Activated B cell treated with CpG ODN at 0.5 μM for 24 hours (primary cell): ENCODE data around the gene CD101. TPM values are rescaled to one million over a fixed set of nuclear protein-coding genes. Genes with fewer than 3 reads are reported as not detected.

Source experiments
- ATAC-seq: fragments of 200-7000 bp; cut with Tn5 transposase; one replicate; pipeline ENCODE4 v1.10.0; 2021; ENCODE audit warnings: low read depth, mild to moderate bottlenecking, moderate library complexity
- CTCF ChIA-PET: fragments of 350-600 bp; sonication (Branson Sonifier 250); formaldehyde crosslinking; loops from one replicate; lab custom pipeline; 2021; ENCODE audit warnings: antibody characterized with exemption; lab: Charles Lee
- POLR2A ChIA-PET: fragments of 350-600 bp; sonication (Branson Sonifier 250); formaldehyde crosslinking; loops from one replicate; lab custom pipeline; 2021; ENCODE audit warnings: antibody characterized with exemption; lab: Charles Lee
- DNase-seq: peaks from one replicate; pipeline ENCODE4 v3.0.0; 2022
- H3K27ac Mint-ChIP-seq: one replicate; pipeline ENCODE4 v1.8.0; 2020; ENCODE audit warnings: mixed read lengths
- H3K27me3 Mint-ChIP-seq: one replicate; pipeline ENCODE4 v1.8.0; 2021; ENCODE audit warnings: mixed read lengths
- H3K36me3 Mint-ChIP-seq: one replicate; pipeline ENCODE4 v1.8.0; 2021; ENCODE audit warnings: low read depth, mixed read lengths
- H3K4me1 Mint-ChIP-seq: one replicate; pipeline ENCODE4 v1.8.0; 2021; ENCODE audit warnings: mixed read lengths
- H3K4me3 Mint-ChIP-seq: one replicate; pipeline ENCODE4 v1.8.0; 2020; ENCODE audit warnings: mild to moderate bottlenecking, mixed read lengths
- H3K9me3 Mint-ChIP-seq: one replicate; pipeline ENCODE4 v1.8.0; 2020; ENCODE audit warnings: mixed read lengths
- intact Hi-C: fragments of 100-400 bp; cut with micrococcal nuclease; formaldehyde crosslinking; loops from one replicate; pipeline ENCODE4 v1.15.1; 2024
- total RNA-seq: library from RNA; stranded (reverse); gene quantifications from 2 replicates; pipeline ENCODE4 v1.2.3, GENCODE V29; 2022
- TF ChIP-seq, protein P1 (sequence below): fragments of 200-600 bp; IDR thresholded peaks from one replicate; pipeline ENCODE4 v1.8.0; 2022; ENCODE audit warnings: antibody characterized with exemption, mild to moderate bottlenecking

The CD101 gene
- total RNA-seq, 1 donor from 2014 or later: 0.42 TPM

- no peaks in the 10 kb centered on the region for H3K4me1 Mint-ChIP-seq
- H3K27me3 Mint-ChIP-seq: no peaks in the 10 kb centered on the region
- DNase-seq (no peak), ATAC-seq (no peak)
- H3K27ac Mint-ChIP-seq: no peak overlapping the region
- TF ChIP-seq, protein P1, sequence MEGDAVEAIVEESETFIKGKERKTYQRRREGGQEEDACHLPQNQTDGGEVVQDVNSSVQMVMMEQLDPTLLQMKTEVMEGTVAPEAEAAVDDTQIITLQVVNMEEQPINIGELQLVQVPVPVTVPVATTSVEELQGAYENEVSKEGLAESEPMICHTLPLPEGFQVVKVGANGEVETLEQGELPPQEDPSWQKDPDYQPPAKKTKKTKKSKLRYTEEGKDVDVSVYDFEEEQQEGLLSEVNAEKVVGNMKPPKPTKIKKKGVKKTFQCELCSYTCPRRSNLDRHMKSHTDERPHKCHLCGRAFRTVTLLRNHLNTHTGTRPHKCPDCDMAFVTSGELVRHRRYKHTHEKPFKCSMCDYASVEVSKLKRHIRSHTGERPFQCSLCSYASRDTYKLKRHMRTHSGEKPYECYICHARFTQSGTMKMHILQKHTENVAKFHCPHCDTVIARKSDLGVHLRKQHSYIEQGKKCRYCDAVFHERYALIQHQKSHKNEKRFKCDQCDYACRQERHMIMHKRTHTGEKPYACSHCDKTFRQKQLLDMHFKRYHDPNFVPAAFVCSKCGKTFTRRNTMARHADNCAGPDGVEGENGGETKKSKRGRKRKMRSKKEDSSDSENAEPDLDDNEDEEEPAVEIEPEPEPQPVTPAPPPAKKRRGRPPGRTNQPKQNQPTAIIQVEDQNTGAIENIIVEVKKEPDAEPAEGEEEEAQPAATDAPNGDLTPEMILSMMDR: no peak
- ChIA-PET CTCF (no interaction called here), POLR2A (no interaction called here)
- H3K36me3 Mint-ChIP-seq: no peaks in the 10 kb centered on the region
- H3K4me3 Mint-ChIP-seq: no peak overlapping the region
- intact Hi-C loops: no loop called here
- H3K9me3 Mint-ChIP-seq: no peaks in the 10 kb centered on the region
These were observed 19.1 kb downstream of the CD101 start for GRCh38 chr1:117020526-117021156.

GRCh38 chr1:117022114-117022513 is 20.6 kb downstream of the CD101 start:
- H3K9me3 Mint-ChIP-seq: no peaks in the 10 kb centered on the region
- no peaks in the 10 kb centered on the region for H3K27me3 Mint-ChIP-seq
- no peak overlapping the region for H3K27ac Mint-ChIP-seq
- DNase-seq: no peak
- H3K36me3 Mint-ChIP-seq: no peaks in the 10 kb centered on the region
- H3K4me3 Mint-ChIP-seq: no peak overlapping the region
- TF ChIP-seq, protein P1: no peak
- no peak for ATAC-seq
- intact Hi-C loops: no loop called here
- POLR2A ChIA-PET: no interaction called here
- CTCF ChIA-PET: interaction anchor here (0.6 kb wide), 1 partner anchor 256 kb away, joined by 3 read pairs; no protein-coding TSS in a partner anchor
- H3K4me1 Mint-ChIP-seq: no peaks in the 10 kb centered on the region

GRCh38 chr1:117025568-117025967 is 24.0 kb downstream of the CD101 start:
- DNase-seq (no peak), ATAC-seq (no peak)
- H3K9me3 Mint-ChIP-seq: no peaks in the 10 kb centered on the region
- H3K27ac Mint-ChIP-seq: no peak overlapping the region
- H3K36me3 Mint-ChIP-seq: no peaks in the 10 kb centered on the region
- no peak overlapping the region for H3K4me3 Mint-ChIP-seq
- CTCF ChIA-PET: no interaction called here
- POLR2A ChIA-PET: no interaction called here
- intact Hi-C loops: no loop called here
- TF ChIP-seq, protein P1: no peak
- no peaks in the 10 kb centered on the region for H3K27me3 Mint-ChIP-seq
- H3K4me1 Mint-ChIP-seq: no peaks in the 10 kb centered on the region

DNA sequence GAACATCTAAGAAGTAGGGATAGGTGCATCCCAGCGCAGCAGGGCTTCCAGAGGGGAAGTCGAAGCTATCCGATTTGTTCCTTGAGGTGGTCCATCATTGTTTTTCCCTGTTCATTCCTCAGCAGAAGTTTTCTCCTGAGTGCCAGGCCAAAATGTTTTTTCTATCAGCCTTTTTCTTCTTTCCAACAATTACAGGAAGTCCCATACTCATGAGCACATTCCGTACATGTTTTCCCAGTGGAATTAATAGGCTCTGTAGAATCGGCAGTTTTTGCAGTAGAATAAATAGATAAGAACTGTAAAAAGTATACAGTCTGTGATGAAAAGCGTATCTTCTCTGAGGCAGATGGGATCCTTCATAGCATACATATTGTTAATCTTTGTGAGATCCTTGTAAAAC is 24.8 kb downstream of the CD101 start:
- Mint-ChIP-seq H3K36me3 (no peaks in the 10 kb centered on the region), H3K4me1 (no peaks in the 10 kb centered on the region), H3K27me3 (no peaks in the 10 kb centered on the region), H3K4me3 (no peak overlapping the region), H3K9me3 (no peaks in the 10 kb centered on the region), H3K27ac (no peak overlapping the region)
- intact Hi-C loops: no loop called here
- ChIA-PET CTCF (no interaction called here), POLR2A (no interaction called here)
- TF ChIP-seq, protein P1: no peak
- no peak for DNase-seq
- no peak for ATAC-seq

DNA sequence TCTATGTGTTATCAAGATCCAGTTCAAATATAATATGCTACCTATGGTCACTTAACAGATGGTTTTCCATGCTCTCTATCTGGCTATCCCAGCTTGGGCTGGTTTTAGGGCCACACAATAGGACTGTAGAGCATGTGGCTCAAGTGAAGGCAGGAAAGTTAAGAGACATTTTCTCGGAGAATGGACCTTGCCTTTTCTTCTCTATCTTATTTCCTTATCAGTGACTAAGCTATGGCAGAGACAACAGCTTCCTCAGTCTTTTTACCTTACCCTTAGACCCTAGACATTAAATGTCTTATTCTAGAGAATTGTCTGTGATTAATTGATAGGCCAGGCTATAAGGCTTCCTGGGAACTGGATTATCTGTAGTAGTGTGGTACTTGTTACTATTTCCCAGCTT is 28.1 kb downstream of the CD101 start:
- ChIA-PET POLR2A (no interaction called here), CTCF (no interaction called here)
- no peaks in the 10 kb centered on the region for H3K4me1 Mint-ChIP-seq
- H3K36me3 Mint-ChIP-seq: no peaks in the 10 kb centered on the region
- no peak overlapping the region for H3K27ac Mint-ChIP-seq
- DNase-seq (no peak), ATAC-seq (no peak)
- H3K4me3 Mint-ChIP-seq: no peak overlapping the region
- TF ChIP-seq, protein P1: no peak
- no peaks in the 10 kb centered on the region for H3K9me3 Mint-ChIP-seq
- H3K27me3 Mint-ChIP-seq: no peaks in the 10 kb centered on the region
- intact Hi-C loops: no loop called here
